ENCODE results near the gene TRIO.

Gene TRIO

DNA sequence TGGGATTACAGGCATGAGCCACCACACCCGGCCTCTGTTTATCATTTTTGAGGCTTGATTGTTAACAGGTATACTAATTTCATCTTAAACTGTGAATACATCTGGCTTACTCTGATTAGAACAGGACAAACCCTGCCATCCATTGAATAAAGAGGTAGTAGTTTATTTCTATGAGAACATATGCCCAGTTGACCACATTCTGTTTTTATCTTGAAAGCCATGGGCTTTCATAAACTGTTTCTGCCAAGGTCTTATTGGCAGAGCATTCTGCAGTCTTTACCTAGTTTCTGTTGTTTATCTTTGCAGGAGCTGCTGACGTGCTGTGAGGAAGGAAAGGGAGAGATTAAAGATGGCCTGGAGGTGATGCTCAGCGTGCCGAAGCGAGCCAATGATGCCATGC is 253.6 kb downstream of the TRIO start:
- peak overlapping the region; percentile 44 to 51 for H3K27ac ChIP-seq
- no peaks in the 10 kb centered on the region for H3K27me3 ChIP-seq
- no peaks in the 10 kb centered on the region for H3K9me3 ChIP-seq
- no peak for TF ChIP-seq CTCF (IDR thresholded peaks at IDR 0.05)
- intact Hi-C loops (cut with DNase I; ENCODE audit: low total_unique reads) = no loop called here
- no peak for DNase-seq
- no peak overlapping the region for H3K4me3 ChIP-seq
- H3K36me3 ChIP-seq = peaks cover 43 to 55% (median 45%) of the 10 kb centered on the region in 3 donors
- H3K4me1 ChIP-seq = peaks cover 0 to 22% (median 17%) of the 10 kb centered on the region in 4 donors

DNA sequence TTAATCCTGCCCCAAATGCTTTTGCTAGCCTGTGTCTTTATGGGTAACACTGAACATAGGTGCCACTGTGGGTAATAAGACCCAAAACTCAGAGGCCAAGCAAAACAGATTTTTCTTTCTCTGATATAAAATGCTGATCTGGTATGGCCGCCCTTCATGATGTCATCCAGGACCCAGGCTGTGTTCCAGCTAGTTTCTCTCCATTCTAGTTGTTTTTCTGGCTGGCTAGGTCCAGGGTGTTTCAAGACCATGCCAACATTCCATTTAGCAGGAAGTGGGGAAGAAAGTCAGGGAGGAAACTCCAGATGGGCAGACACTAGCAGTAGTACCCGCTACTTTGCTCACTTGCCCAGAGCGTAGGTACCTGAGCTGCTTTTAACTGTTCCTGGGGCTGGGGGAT is 254.6 kb downstream of the TRIO start:
- Histone ChIP-seq H3K27ac (peak overlapping the region; percentile 44 to 51), H3K9me3 (no peaks in the 10 kb centered on the region), H3K4me3 (no peak overlapping the region), H3K27me3 (no peaks in the 10 kb centered on the region), H3K36me3 (peaks cover 33 to 45% (median 37%) of the 10 kb centered on the region in 3 donors), H3K4me1 (peaks cover 0 to 22% (median 17%) of the 10 kb centered on the region in 4 donors)
- no peak for TF ChIP-seq CTCF (IDR thresholded peaks at IDR 0.05)
- intact Hi-C loops (cut with DNase I; ENCODE audit: low total_unique reads) = no loop called here
- DNase-seq = no peak

DNA sequence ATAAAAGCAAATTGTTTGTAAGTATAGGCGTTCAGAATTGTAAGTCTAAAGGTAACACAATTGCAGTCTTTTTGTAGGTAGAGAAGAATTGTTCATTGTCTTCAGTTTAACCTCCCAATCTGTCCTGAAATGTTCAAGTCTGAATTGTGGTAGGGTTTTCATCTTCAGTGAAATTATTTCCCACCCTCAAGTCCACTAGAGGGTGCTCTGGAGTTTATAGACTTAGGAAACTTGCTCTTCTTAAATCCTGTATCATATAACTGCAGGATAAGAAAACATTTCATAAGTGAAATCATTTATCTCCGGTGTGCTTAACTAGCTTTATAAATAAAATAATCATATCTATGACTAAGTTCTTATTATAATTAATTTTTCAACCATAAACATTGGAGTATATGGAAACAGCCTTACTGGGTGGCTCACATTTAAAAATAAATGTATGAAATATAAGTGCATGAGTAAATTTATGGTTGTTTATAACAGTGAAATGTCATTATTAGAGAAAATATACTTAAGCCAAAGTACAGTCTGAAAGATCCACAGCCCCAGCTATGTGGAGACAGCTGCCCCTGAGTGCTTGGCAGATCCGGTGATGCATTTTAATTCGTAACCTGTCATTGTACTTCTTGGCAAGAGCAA is 256.0 kb downstream of the TRIO start:
- Histone ChIP-seq H3K36me3 (peaks cover 24 to 32% (median 31%) of the 10 kb centered on the region in 3 donors), H3K4me3 (no peak overlapping the region), H3K27ac (peak overlapping the region in 1 of 2 donors; percentile 44), H3K27me3 (no peaks in the 10 kb centered on the region), H3K4me1 (peaks cover 0 to 22% (median 17%) of the 10 kb centered on the region in 4 donors), H3K9me3 (no peaks in the 10 kb centered on the region)
- DNase-seq = no peak
- TF ChIP-seq CTCF (IDR thresholded peaks at IDR 0.05) = peak; percentile 55 to 63
- intact Hi-C loops (cut with DNase I; ENCODE audit: low total_unique reads) = no loop called here

DNA sequence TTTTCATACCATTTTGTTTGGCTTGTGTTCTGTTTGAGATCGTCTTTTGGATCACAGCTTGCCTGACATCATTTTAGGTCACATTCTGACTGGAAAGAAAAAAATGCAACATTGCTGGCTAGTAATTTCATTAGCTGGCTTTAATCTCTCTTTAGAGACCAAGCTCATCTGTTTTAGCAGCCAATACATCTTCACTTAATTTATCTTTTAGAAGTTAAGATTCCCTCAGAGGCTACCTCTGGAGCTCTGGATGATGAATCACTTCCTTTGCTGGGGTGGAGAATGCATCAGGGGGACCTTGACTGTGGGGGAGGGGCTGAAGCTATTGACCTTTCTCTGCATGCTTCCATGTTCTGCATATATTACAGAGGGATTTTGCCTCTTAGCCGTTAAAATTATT is 256.9 kb downstream of the TRIO start:
- intact Hi-C loops (cut with DNase I; ENCODE audit: low total_unique reads) = loop anchor here (10.0 kb wide), 1 partner anchor 245 kb away; no protein-coding TSS in a partner anchor
- no peak for DNase-seq
- no peak for TF ChIP-seq CTCF (IDR thresholded peaks at IDR 0.05)
- H3K4me1 ChIP-seq = peaks cover 0 to 22% (median 17%) of the 10 kb centered on the region in 4 donors
- no peak overlapping the region for H3K4me3 ChIP-seq
- no peak overlapping the region for H3K27ac ChIP-seq
- peaks cover 15 to 30% (median 23%) of the 10 kb centered on the region in 3 donors for H3K36me3 ChIP-seq
- H3K27me3 ChIP-seq = no peaks in the 10 kb centered on the region
- no peaks in the 10 kb centered on the region for H3K9me3 ChIP-seq

DNA sequence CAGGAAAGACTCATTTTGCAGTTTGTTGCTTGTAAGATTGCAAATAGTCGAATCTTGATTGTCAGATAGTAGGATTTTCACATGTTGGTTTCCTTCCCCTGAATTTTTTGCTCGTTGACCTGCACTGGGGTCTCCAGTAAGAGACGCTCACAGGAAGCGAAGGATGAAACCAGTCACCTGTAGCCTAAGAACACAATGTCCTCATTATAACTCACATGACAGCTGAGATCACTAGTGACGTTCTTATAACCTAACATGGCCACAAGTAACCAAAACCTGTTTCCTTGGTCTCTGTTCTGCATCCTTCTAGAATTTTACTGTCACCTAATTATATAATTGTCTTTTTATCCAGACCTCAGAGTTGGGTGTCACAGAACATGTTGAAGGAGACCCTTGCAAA is 257.5 kb downstream of the TRIO start:
- Histone ChIP-seq H3K36me3 (peaks cover 15 to 30% (median 19%) of the 10 kb centered on the region in 3 donors), H3K4me1 (peaks cover 0 to 22% (median 17%) of the 10 kb centered on the region in 4 donors), H3K4me3 (no peak overlapping the region), H3K27ac (no peak overlapping the region), H3K27me3 (no peaks in the 10 kb centered on the region), H3K9me3 (no peaks in the 10 kb centered on the region)
- intact Hi-C loops (cut with DNase I; ENCODE audit: low total_unique reads) = loop anchor here (10.0 kb wide), 1 partner anchor 244 kb away; no protein-coding TSS in a partner anchor
- DNase-seq = no peak
- no peak for TF ChIP-seq CTCF (IDR thresholded peaks at IDR 0.05)
